Tibial artery (tissue), 4 donors: ENCODE results near the gene LSAMP.

Experiments used
- DNase-seq, 2 donors: peaks; one replicate each; pipeline ENCODE4 v3.0.0-alpha.2; 2019
- H3K27ac ChIP-seq, 2 donors: fragments of 200-600 bp; sonication (generic) in 1 of 2; 1 replicate in 1 of 2; 2 replicates in 1 of 2; pipeline ENCODE4 v1.5.1; 2018 to 2019; ENCODE audit warnings: mild to moderate bottlenecking in 1 of 2
- H3K27me3 ChIP-seq, 2 donors: fragments of 200-600 bp; sonication (generic) in 1 of 2; one replicate each; pipeline versions ENCODE4 v1.5.1 to v1.6.0; 2016 to 2019
- H3K36me3 ChIP-seq, 3 donors: fragments of 200-600 bp; sonication (generic) in 2 of 3; one replicate each; pipeline ENCODE4 v1.5.1; 2016 to 2019; ENCODE audit warnings: mild to moderate bottlenecking in 2 of 3
- H3K4me1 ChIP-seq, 4 donors: fragments of 200-600 bp; sonication (generic) in 2 of 4; 1 replicate in 3 of 4; 2 replicates in 1 of 4; pipeline ENCODE4 v1.5.1; 2016 to 2019
- H3K4me3 ChIP-seq, 2 donors: fragments of 200-600 bp; sonication (generic) in 1 of 2; 1 replicate in 1 of 2; 2 replicates in 1 of 2; pipeline ENCODE4 v1.5.1; 2018 to 2019; ENCODE audit warnings: mild to moderate bottlenecking in 2 of 2
- H3K9me3 ChIP-seq, 3 donors: fragments of 200-600 bp; sonication (generic) in 1 of 3; one replicate each; pipeline ENCODE4 v1.5.1; 2016 to 2019
- CTCF ChIP-seq, 2 experiments: fragments of 200-600 bp in 1 of 2; fragments of 450-650 bp in 1 of 2; IDR thresholded peaks; one replicate each; pipeline ENCODE4 v1.5.1; 2017 to 2019; ENCODE audit warnings: antibody characterized with exemption in 2 of 2, mild to moderate bottlenecking in 1 of 2, moderate library complexity in 1 of 2
- intact Hi-C: fragments of 100-400 bp; cut with DNase I; formaldehyde crosslinking; loops from one replicate; pipeline ENCODE4 v1.15.0; 2023; ENCODE audit warnings: low total_unique reads

LSAMP gene

GRCh38 chr3:115808816-115809215 is 636.5 kb downstream of the LSAMP start:
- Histone ChIP-seq H3K9me3 (no peaks in the 10 kb centered on the region), H3K4me3 (no peak overlapping the region), H3K27me3 (no peaks in the 10 kb centered on the region), H3K4me1 (peaks cover 0 to 4% (median 0%) of the 10 kb centered on the region in 4 donors), H3K27ac (no peak overlapping the region), H3K36me3 (no peaks in the 10 kb centered on the region)
- intact Hi-C loops = no loop called here
- no peak for DNase-seq
- no peak for TF ChIP-seq CTCF (IDR thresholded peaks at IDR 0.05)

- Histone ChIP-seq H3K9me3 (no peaks in the 10 kb centered on the region), H3K4me1 (peaks cover 0 to 4% (median 0%) of the 10 kb centered on the region in 4 donors), H3K36me3 (no peaks in the 10 kb centered on the region), H3K27ac (no peak overlapping the region), H3K27me3 (no peaks in the 10 kb centered on the region), H3K4me3 (no peak overlapping the region)
- no peak for DNase-seq
- intact Hi-C loops = no loop called here
- no peak for TF ChIP-seq CTCF (IDR thresholded peaks at IDR 0.05)
Measured at GRCh38 chr3:115808244-115808643, 637.0 kb downstream of the LSAMP start.

- intact Hi-C loops = no loop called here
- Histone ChIP-seq H3K27ac (no peak overlapping the region), H3K36me3 (no peaks in the 10 kb centered on the region), H3K27me3 (no peaks in the 10 kb centered on the region), H3K4me1 (peaks cover 0 to 4% (median 0%) of the 10 kb centered on the region in 4 donors), H3K4me3 (no peak overlapping the region), H3K9me3 (no peaks in the 10 kb centered on the region)
- no peak for TF ChIP-seq CTCF (IDR thresholded peaks at IDR 0.05)
- no peak for DNase-seq
Measured at GRCh38 chr3:115806501-115806900, 638.8 kb downstream of the LSAMP start.

GRCh38 chr3:115805520-115805919 is 639.8 kb downstream of the LSAMP start:
- intact Hi-C loops = no loop called here
- no peak overlapping the region for H3K27ac ChIP-seq
- H3K36me3 ChIP-seq = no peaks in the 10 kb centered on the region
- no peaks in the 10 kb centered on the region for H3K27me3 ChIP-seq
- H3K4me3 ChIP-seq = no peak overlapping the region
- peaks cover 0 to 4% (median 0%) of the 10 kb centered on the region in 4 donors for H3K4me1 ChIP-seq
- no peak for DNase-seq
- TF ChIP-seq CTCF (IDR thresholded peaks at IDR 0.05) = no peak
- no peaks in the 10 kb centered on the region for H3K9me3 ChIP-seq

- intact Hi-C loops = no loop called here
- no peak for DNase-seq
- Histone ChIP-seq H3K4me3 (no peak overlapping the region), H3K4me1 (peaks cover 0 to 4% (median 0%) of the 10 kb centered on the region in 4 donors), H3K9me3 (no peaks in the 10 kb centered on the region), H3K27me3 (no peaks in the 10 kb centered on the region), H3K27ac (no peak overlapping the region), H3K36me3 (no peaks in the 10 kb centered on the region)
- TF ChIP-seq CTCF (IDR thresholded peaks at IDR 0.05) = no peak
Measured at GRCh38 chr3:115804713-115805119, 640.6 kb downstream of the LSAMP start.

- intact Hi-C loops = no loop called here
- Histone ChIP-seq H3K27ac (no peak overlapping the region), H3K4me3 (no peak overlapping the region), H3K36me3 (no peaks in the 10 kb centered on the region), H3K9me3 (no peaks in the 10 kb centered on the region), H3K27me3 (no peaks in the 10 kb centered on the region), H3K4me1 (peaks cover 0 to 4% (median 0%) of the 10 kb centered on the region in 4 donors)
- TF ChIP-seq CTCF (IDR thresholded peaks at IDR 0.05) = no peak
- no peak for DNase-seq
Measured at GRCh38 chr3:115804200-115804599, 641.1 kb downstream of the LSAMP start.
